ENCODE results near the gene PFDN6. TPM values are rescaled to one million over a fixed set of nuclear protein-coding genes. Genes with fewer than 3 reads are reported as not detected.
A peak's percentile ranks its signal among the peaks of the same experiment; 100 is the strongest.

The PFDN6 gene
- total and polyA plus RNA-seq, 9 of the 15 experiments (the other 6 are each of a cell fraction or from before 2014, with no cell fraction given), result 6.8 to 475 (median 216) TPM

DNA sequence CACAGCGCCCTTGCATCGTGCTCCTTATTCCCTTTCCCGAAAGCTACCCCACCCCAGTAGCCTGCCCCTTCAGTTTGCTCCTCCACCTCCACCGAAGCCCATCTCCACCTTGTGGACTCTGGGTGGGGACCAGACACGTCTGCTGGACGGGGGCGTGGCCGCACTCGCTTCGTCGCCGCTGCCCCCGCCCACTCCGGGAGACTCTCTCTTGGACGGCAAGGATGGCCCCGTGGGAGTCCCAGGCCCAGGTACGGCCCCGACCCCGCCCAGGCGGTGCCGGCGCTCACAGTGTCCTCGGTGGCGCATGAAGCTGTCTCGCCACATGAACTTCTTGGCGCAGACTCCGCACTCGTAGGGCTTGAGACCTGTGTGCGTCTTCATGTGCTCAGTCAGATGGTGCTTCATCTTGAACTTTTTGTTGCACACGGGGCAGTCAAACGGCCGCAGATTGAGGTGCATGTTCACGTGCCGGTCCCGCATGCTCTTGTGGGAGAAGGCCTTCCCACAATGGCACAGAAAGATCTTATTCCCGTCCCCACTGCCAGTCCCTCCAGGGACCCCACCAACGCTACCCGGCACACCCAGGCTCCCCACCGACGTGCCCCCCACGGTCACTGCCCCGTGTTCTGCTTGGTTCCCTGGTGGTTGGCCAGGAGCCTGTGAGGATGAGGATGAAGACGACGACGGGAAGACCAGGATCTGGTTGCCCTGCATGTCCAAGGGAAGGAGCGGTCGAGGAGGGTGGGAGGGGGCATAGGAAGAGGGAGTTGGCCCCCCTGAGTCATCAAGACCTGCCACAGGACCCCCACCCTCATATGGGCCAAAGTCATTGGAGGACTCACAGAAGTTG lies 25.8 kb downstream of the PFDN6 start (continued):
- TF ChIP-seq CCNT2 (IDR thresholded peaks at IDR 0.05; ENCODE audit: borderline replicate concordance, extremely low read depth, insufficient read length, low read depth, low read length) (peak; percentile 73), FOXM1 (IDR thresholded peaks at IDR 0.05; ENCODE audit: low read depth) (no peak), FOXM1 (CRISPR knock-in tag; IDR thresholded peaks at IDR 0.05; ENCODE audit: low read depth) (no peak), RBFOX2 (IDR thresholded peaks at IDR 0.05; ENCODE audit: low read depth, low read length) (peak; percentile 63), RUNX1 (IDR thresholded peaks at IDR 0.05; ENCODE audit: low read depth) (0 out of 2 replicates have a peak, but pooled peaks have one; percentile 17), NFIC (IDR thresholded peaks at IDR 0.05) (peak; percentile 31; the same call in 1 of the 2 replicates), SREBF1 (IDR thresholded peaks at IDR 0.05; ENCODE audit: borderline replicate concordance, low read depth, low read length) (no peak), ILF3 (IDR thresholded peaks at IDR 0.05; ENCODE audit: borderline replicate concordance) (no peak), ZBTB33 (CRISPR knock-in tag; IDR thresholded peaks at IDR 0.05) (peak; percentile 74), PHB2 (IDR thresholded peaks at IDR 0.05; ENCODE audit: low read depth) (no peak), ZC3H8 (IDR thresholded peaks at IDR 0.05) (no peak), SMAD4 (CRISPR knock-in tag; conservative IDR thresholded peaks at IDR 0.05) (peak; percentile 58), GTF2A2 (tag; IDR thresholded peaks at IDR 0.05) (no peak), ZNF408 (CRISPR knock-in tag; IDR thresholded peaks at IDR 0.05; ENCODE audit: low read depth) (no peak), ZNF445 (CRISPR knock-in tag; IDR thresholded peaks at IDR 0.05; ENCODE audit: low read depth) (no peak), E2F3 (CRISPR knock-in tag; IDR thresholded peaks at IDR 0.05) (no peak), MTA3 (IDR thresholded peaks at IDR 0.05; ENCODE audit: borderline replicate concordance) (0 out of 2 replicates have a peak, but pooled peaks have one; percentile 74), PHF8 (IDR thresholded peaks at IDR 0.05; ENCODE audit: borderline replicate concordance, low read length) (peak; percentile 11; the same call in 1 of the 2 replicates), ZNF239 (CRISPR knock-in tag; IDR thresholded peaks at IDR 0.05) (no peak), ASH1L (IDR thresholded peaks at IDR 0.05; ENCODE audit: borderline replicate concordance, low read depth, partially characterized antibody) (no peak), ATF3 (IDR thresholded peaks at IDR 0.05) (no peak), ATF3 (CRISPR knock-in tag; conservative IDR thresholded peaks at IDR 0.05) (0 out of 2 replicates have a peak, but pooled peaks have one; percentile 7)
- TF ChIP-seq, protein P1, sequence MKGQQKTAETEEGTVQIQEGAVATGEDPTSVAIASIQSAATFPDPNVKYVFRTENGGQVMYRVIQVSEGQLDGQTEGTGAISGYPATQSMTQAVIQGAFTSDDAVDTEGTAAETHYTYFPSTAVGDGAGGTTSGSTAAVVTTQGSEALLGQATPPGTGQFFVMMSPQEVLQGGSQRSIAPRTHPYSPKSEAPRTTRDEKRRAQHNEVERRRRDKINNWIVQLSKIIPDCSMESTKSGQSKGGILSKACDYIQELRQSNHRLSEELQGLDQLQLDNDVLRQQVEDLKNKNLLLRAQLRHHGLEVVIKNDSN (CRISPR knock-in tag; IDR thresholded peaks at IDR 0.05), result 0 out of 2 replicates have a peak, but pooled peaks have one; percentile 42

All from K562 (cell line).